Retinal pigment epithelial cell (primary cell): ENCODE results near the gene HYLS1.
"Not testable (repeated sequence)": the region's sequence is repeated elsewhere in the genome, so short reads cannot be mapped to it uniquely, and the experiment has no call there.

ENCODE experiments used
- DNase-seq: peaks from one replicate; pipeline ENCODE4 v3.0.0-alpha.2; 2010; ENCODE audit warnings: low read depth
- H3K4me3 ChIP-seq: 2 replicates; pipeline ENCODE4 v1.5.1; 2011; ENCODE audit warnings: mild to moderate bottlenecking, low read length, control low read depth, moderate library complexity
- CTCF ChIP-seq: conservative IDR thresholded peaks from 2 replicates; pipeline ENCODE4 v1.5.1; 2011; ENCODE audit warnings: low read depth, low read length, control low read depth, inconsistent platforms

Gene HYLS1

DNA sequence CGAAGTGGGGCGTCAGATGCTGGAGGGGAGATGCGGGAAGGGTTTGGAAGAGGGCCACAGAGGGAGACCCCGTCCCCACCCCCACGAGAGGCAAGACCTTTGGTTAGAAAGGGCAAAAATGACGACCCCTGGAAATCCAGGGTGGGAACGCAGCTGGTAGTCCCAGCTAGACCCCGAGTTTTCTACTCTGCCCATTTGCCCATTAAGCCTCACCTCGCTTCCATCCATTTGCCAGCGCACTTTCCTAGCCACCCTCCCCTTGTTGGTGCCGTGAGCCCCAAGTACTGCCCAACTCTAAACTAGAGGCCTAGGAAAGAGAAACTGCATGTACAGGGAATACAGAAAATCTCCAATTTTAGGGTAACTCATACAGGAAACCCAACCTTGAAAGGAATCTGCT lies 17.2 kb downstream of the HYLS1 start:
- peak overlapping the region; percentile 31 for H3K4me3 ChIP-seq
- no peak for TF ChIP-seq CTCF
- no peak for DNase-seq

DNA sequence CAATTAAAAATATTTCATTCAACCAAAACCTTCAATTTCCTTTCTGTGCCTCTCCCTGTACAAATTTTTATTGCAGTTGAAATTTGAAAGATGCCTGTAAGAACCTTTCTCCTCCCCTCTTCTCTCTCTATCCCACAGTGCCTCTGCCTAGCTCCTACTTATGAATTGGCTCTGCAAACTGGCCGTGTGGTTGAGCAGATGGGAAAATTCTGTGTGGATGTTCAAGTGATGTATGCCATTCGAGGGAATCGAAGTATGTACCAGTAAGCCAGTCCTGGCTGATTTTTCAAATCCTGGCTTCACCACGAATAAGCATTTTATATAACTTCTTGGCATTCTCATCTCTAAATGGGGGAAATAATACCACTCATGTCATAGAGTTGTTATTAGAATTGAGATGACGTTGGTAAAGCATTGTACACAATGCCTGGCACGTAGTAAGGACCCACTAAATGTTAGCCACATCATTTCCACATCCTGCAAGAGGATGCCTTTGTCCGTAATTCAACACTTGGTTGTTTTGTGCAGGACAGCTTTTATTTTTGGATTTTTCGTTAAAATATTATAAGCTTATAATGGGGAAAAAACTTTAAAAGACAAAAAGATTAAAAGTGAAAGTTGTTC lies 22.9 kb downstream of the HYLS1 start:
- DNase-seq, result no peak
- no peak overlapping the region for H3K4me3 ChIP-seq
- TF ChIP-seq CTCF, result no peak

- not testable (repeated sequence) for H3K4me3 ChIP-seq
Measured at GRCh38 chr11:125914601-125915000, 27.1 kb downstream of the HYLS1 start.

GRCh38 chr11:125916683-125917347 lies 29.3 kb downstream of the HYLS1 start:
- DNase-seq, result no peak
- H3K4me3 ChIP-seq, result no peak overlapping the region
- TF ChIP-seq CTCF, result no peak

More at GRCh38 chr11:125914601-125915000, 27.1 kb downstream of the HYLS1 start:
- not testable (repeated sequence) for DNase-seq

- no peak for TF ChIP-seq CTCF
- DNase-seq, result no peak
- no peak overlapping the region for H3K4me3 ChIP-seq
Measured at GRCh38 chr11:125918140-125918840, 30.8 kb downstream of the HYLS1 start.

DNA sequence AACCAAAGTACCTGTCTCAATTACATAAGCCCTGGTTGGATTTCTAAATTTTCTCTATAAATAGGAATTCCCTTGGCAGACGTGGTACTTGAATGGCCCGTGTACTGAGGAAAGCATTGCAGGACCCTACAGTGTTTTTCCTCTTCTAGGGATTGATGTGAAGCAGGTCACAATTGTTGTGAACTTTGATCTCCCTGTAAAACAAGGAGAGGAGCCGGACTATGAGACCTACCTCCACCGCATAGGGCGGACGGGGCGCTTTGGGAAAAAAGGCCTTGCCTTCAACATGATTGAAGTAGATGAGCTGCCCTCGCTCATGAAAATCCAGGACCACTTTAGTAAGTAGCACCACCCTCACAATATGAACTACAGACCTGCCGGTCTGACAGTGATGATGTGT lies 33.6 kb downstream of the HYLS1 start:
- DNase-seq, result no peak
- no peak for TF ChIP-seq CTCF
- no peak overlapping the region for H3K4me3 ChIP-seq

GRCh38 chr11:125922156-125922555 lies 34.7 kb downstream of the HYLS1 start:
- DNase-seq, result no peak
- no peak overlapping the region for H3K4me3 ChIP-seq
- TF ChIP-seq CTCF, result no peak
